ENCODE results near the gene TBCK. TPM values are rescaled to one million over a fixed set of nuclear protein-coding genes. Genes with fewer than 3 reads are reported as not detected.

TBCK gene
- total and polyA plus RNA-seq, 2 of the 13 experiments (the other 11 are each of a cell fraction or from before 2014, with no cell fraction given) = 51.0 to 62.4 TPM

GRCh38 chr4:106186201-106186600, 129.8 kb downstream of the TBCK start:
- FAIRE-seq (no peak), DNase-seq (ENCODE audit: low spot score) (no peak), ATAC-seq (no peak)
- Histone ChIP-seq H4K20me1 (ENCODE audit: insufficient read depth, low read length) (no peaks in the 10 kb centered on the region), H3K79me2 (ENCODE audit: insufficient read depth, low read length) (no peaks in the 10 kb centered on the region), H3K4me2 (ENCODE audit: low read depth, low read length) (no peak overlapping the region), H3K4me1 (ENCODE audit: insufficient read depth, low read length) (no peaks in the 10 kb centered on the region), H3K27me3 (ENCODE audit: control insufficient read depth in 1 of 2, insufficient read depth in 2 of 2, low read length in 2 of 2) (no peaks in the 10 kb centered on the region; a peak in 1 of 5 replicates), H3K9me3 (ENCODE audit: low read length) (no peaks in the 10 kb centered on the region), H2AFZ (ENCODE audit: low read length) (no peak overlapping the region), H3K27ac (ENCODE audit: extremely low read length, insufficient read depth, low read length) (no peak overlapping the region), H3K9ac (ENCODE audit: insufficient read depth, low read depth, low read length) (no peak overlapping the region), H3K36me3 (replicated peaks in 1 of 2; ENCODE audit: control insufficient read depth in 1 of 2, insufficient read depth in 2 of 2, low read length in 2 of 2) (peaks cover 2 to 12% of the 10 kb centered on the region in 2 experiments; a peak in 3 of 5 replicates), H3K4me3 (replicated peaks in 1 of 3; ENCODE audit: insufficient read depth in 1 of 3, low read depth in 2 of 3, low read length in 3 of 3) (no peak overlapping the region)
- POLR2A ChIA-PET = no interaction called here
- CTCF ChIA-PET (ENCODE audit: low intra/inter-chr PET ratio, low total read pairs) = no interaction called here
- in situ Hi-C loops (cut with HindIII; ENCODE audit: extremely low pct_ligation_motif_present, low pct_unique_long_range_greater_than_20kb) = no loop called here
- no TSS peak for BruUV-seq (replicated peaks)
- 100% methylated on average over 1 of the region's 1 CpG for WGBS (ENCODE audit: low lambda C conversion rate)
- intact Hi-C loops (cut with micrococcal nuclease; ENCODE audit: unreplicated experiment) = no loop called here
- TF ChIP-seq ZNF782 (CRISPR knock-in tag; IDR thresholded peaks at IDR 0.05; ENCODE audit: borderline replicate concordance) (no peak), ZNF570 (CRISPR knock-in tag; IDR thresholded peaks at IDR 0.05; ENCODE audit: borderline replicate concordance) (no peak), ZNF432 (CRISPR knock-in tag; IDR thresholded peaks at IDR 0.05; ENCODE audit: borderline replicate concordance) (no peak), SNAPC4 (CRISPR knock-in tag; IDR thresholded peaks at IDR 0.05) (no peak), SALL1 (CRISPR knock-in tag; IDR thresholded peaks at IDR 0.05) (no peak), PREB (CRISPR knock-in tag; IDR thresholded peaks at IDR 0.05) (no peak), ZNF552 (CRISPR knock-in tag; IDR thresholded peaks at IDR 0.05; ENCODE audit: borderline replicate concordance) (no peak), ZNF468 (CRISPR knock-in tag; IDR thresholded peaks at IDR 0.05) (no peak), PRDM4 (CRISPR knock-in tag; IDR thresholded peaks at IDR 0.05; ENCODE audit: borderline replicate concordance) (no peak), RXRB (CRISPR knock-in tag; IDR thresholded peaks at IDR 0.05; ENCODE audit: borderline replicate concordance) (no peak), ZNF317 (CRISPR knock-in tag; IDR thresholded peaks at IDR 0.05) (no peak), ZNF17 (CRISPR knock-in tag; IDR thresholded peaks at IDR 0.05) (no peak), SETDB1 (CRISPR knock-in tag; IDR thresholded peaks at IDR 0.05; ENCODE audit: borderline replicate concordance) (no peak)
